NCI-H748 (cell line): ENCODE measurements around the gene SNAPC2.
"Not testable (repeated sequence)": the region's sequence is repeated elsewhere in the genome, so short reads cannot be mapped to it uniquely, and the experiment has no call there.

Source experiments
- DNase-seq: peaks from one replicate; lab custom pipeline; 2025; ENCODE audit not compliant: unreplicated experiment; lab: John Stamatoyannopoulos, UW

SNAPC2 gene

DNA sequence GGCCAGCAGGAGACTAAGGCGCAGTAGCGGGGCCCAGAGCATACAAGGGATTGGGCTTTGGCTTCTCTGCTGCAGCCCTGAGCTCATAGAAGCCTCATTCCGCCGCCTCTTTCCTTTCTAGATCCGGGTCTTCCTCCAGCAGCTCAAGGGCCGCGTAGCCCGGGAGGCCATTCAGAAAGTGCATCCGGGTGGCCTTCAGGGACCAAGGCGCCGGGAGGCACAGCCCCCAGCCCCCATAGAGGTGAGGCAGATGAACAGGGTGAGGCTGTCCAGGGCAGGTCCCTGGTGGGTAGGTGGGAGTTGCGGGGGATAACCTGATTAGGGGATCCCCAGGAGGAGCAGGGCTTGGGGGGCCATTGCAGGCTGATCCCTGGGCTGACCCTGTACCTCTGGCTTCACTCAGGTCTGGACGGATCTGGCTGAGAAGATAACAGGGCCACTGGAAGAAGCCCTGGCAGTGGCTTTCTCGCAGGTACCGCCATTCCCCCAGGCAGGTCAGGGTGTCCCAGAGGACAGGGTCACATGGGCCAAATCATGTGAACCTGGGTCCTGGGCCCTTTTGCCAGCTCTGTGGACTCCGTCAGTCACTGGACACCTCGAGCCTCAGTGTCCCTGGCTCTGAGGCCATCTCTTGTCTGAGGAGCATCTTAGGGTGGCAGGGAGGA lies 1.3 kb downstream of the SNAPC2 start:
- DNase-seq: peak; percentile 35

DNA sequence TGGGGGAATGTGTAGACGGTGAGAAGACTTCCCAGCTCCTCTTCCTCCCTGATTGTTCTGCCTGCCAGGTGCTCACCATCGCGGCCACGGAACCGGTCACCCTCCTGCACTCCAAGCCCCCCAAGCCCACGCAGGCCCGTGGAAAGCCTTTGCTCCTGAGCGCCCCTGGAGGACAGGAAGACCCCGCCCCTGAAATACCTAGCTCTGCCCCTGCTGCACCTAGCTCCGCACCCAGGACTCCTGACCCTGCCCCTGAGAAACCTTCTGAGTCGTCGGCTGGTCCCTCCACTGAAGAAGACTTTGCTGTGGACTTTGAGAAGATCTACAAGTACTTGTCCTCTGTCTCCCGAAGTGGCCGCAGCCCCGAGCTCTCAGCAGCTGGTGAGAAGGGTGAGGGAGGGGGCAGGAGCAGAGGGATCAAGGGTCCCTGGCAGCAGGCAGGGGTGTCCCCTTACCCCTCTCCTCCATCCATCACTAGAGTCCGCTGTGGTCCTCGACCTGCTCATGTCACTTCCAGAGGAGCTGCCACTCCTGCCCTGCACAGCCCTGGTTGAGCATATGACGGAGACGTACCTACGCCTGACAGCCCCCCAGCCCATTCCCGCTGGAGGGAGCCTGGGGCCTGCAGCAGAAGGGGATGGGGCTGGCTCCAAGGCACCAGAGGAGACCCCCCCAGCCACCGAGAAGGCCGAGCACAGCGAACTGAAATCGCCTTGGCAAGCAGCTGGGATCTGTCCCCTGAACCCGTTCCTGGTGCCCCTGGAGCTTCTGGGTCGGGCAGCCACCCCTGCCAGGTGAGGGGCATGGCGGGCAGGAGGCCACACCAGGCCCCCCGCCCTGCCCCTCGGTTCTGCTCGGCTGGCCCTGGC lies 2.1 kb downstream of the SNAPC2 start:
- DNase-seq: no peak

DNA sequence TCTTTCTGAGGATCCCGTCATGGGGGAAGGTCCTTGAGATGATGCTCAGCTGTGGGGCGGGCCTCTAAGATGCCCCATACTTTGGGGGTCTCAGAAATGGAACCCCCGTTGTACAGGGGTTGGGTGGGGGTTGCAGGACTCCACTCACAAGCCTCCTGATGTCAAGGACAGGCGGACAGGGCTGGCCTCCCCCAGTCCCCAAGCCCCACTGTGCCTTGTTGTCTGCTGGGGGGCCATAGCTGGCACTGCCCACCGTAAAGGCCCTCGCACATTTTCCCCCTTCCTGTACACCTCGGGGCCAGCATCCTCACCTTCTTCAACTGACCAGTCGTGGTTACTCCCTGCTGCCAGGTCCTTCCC lies 2.7 kb downstream of the SNAPC2 start:
- no peak for DNase-seq

DNA sequence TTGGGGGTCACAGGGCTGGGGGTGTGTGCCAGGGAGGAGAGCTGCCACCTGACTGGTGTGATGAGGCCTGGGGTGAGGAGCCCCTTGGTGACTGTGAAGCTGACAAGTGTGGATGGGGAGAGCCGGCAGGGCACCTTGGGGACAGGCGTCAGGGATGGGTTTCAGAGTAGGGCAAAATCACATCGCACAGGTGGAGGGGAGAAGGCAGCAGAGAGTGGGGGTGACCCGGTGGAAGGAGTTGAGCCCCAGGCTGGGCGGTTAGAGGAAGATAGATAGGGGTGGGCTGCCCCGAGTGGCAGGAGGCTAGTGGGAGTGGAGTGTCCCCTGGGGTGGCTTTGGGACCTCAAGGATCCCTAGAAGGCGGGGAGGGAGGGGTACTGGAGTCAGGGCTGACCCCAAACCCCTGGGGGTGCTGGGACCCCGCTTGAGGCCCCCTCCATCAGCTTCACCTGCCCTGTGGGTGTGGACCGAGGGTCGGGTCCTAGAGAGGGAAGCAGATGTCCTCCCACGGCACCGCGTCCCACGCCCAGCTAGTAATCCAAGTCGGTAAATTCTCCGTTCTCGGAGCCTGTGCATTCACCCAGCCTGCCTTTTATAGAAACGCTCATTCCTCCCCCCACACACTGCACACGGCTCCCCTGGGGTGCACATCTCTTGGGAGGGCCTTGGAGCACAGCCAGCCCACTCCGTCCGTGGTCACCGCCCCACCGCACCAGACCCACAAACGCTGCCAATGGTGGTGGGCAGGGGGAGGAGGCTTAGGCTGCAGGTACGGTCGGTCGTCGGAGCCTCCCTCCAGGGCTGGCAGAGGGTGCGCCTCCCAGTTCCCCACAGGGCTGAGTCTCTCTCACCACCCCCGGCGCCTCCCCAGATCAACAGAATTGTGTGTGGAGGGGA lies 3.4 kb downstream of the SNAPC2 start:
- no peak for DNase-seq

DNA sequence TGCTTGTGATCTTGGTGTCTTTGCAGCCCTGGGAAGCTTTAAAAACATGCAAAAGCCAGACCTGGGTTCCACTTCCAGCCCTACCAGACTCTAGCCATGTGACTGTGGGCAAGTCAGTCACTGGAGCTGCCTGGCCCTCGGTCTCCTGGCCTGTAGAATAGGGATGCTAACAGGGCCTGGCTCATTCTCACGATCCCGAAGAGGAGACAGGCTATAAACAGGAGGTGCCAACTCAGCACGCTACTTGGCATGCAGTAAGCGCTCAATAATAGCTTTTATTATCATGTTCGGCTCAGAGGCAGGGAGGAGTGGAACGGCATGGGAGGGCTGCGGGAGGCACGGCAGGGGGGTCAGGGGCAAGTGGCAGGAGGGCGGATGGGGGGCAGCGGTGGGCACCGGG lies 4.1 kb downstream of the SNAPC2 start:
- no peak for DNase-seq

DNA sequence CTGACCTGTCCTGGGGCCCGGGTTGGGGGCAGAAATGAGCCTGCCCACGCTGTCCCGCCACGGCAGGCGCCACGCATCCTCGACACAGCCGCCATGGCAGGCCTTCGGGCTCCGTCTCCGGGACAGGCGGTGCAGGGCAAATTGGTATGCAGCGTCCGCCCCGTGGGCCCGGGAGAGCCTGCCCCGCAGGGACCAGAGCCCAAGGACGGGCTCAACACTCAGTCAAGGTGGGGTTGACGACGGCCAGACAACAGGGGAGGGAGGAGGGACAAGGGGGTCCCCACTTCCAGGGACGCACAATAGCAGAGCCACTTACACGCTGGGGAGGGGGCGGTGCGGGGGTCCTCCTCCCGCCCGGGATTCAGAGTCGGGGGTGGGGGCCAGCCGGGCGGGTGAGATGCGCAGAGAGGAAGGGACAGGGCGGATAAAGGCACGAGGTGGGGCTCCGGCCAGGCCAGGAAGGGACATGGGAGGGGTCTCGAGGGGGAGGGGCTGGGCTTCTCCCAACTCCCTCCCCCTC lies 4.6 kb downstream of the SNAPC2 start:
- DNase-seq: no peak

DNA sequence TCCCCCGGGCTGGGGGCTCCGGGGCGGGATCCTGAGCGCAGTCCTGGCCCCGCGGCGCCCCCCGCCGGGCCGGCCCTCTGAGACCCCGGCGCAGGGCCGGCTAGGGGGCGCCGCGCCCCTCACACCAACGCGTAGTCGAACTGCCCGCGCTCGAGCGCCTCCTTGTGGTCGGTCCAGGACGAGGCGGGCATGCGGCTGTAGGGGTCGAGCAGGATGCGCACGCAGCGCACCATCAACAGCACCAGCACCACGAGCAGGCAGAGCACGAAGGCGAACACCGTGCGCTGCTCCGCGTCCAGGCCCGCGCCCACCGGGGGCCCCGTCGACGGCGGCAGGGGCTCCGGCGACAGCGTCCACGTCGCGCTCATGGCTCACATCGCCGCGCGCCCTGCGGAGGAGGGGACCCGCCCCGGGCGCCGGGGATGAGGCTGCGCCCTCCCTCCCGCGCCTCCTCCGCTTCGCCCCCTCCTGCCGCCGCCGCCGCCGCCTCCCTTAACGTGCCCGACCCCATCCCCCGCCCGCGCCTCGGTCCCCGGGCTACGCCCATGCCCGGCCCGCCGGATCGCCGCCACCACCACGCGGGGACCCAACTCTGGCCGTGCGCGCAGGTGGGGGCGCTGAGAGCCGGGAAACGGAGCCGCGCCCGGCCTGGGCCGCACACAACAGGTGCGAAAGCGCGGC lies 5.2 kb downstream of the SNAPC2 start:
- DNase-seq: peak; percentile 77

DNA sequence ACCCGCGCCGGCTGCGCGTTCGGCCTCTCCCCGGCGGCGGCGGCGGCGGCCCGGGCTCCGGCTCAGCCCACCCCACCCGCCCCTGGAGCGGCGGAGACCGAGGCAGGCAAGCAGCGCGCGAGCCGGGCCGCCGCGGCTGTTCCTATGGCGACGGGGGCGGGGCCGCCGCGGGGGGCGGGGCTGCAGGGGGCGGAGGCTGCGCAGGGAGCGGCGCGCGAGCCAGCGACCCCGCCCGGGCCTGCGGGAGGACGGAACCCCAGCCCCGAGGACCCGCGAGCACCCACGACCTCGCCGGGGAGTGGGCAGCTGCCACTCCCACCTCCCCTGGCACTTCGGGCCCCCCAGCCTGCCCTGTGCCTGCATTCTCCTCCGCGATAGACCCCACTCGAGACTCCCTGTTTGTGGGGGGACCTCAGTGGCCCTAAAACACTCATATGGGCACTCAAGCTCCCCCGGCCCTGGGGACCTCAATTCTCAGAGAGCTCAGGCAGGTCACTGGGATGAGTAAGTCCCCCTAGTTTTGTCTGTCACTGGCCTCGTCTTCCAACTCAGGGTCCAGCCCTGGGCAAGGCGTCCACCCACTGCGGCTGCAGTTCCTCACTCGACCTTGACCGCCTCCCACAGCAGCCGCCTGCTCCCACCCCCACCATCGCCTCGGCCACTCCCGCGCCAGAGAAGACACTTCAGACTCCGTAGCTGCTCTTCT lies 6.0 kb downstream of the SNAPC2 start, which contains the start of gene CTXN1:
Gene CTXN1 (minus strand): TSS at position 115 of the 706 bp plus-strand sequence. CDS start 597 bp downstream, outside the sequence.
- DNase-seq: peak; percentile 64

DNA sequence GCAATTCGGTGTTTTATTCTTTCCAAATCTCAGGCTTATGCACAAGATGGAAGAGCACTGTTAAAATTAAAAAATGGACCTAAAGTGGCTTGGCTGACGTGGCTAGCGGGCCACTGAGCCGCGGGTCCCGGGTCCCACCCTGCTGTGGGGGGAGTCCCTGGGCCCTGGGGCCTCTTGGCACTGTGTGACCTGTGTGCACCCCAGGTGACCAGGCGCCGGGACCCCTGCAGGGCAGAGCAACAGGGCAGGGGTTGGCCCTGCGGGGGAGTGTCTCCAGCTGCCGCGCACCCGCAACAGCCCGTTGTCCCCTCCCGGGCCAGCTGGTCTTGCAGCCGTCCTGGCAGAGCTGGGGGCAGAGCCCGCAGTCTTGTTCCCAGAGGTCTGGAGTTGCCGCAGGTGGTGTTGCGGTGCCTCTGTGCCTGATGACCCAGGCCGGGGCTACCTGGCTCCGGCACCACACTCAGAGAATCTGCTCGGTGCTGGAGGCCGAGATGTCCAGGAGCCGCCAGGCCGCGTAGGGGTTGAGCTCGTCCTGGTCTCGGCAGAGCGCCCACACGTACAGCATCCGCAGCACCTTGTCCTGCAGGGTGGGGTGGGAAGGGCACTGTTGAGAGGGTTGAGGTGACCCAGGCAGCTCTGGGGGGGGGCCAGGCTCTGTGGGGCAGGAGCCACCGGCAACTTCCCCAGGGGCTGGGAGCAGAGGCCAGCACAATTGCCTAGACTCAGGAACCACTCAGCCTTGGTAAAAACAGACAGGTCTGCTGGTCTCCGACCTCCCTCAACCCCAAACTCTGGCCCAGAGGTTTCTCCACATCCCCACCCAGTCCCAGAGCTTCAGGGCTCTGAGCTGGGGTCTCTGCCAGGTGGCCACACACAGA lies 6.8 kb downstream of the SNAPC2 start:
- no peak for DNase-seq

DNA sequence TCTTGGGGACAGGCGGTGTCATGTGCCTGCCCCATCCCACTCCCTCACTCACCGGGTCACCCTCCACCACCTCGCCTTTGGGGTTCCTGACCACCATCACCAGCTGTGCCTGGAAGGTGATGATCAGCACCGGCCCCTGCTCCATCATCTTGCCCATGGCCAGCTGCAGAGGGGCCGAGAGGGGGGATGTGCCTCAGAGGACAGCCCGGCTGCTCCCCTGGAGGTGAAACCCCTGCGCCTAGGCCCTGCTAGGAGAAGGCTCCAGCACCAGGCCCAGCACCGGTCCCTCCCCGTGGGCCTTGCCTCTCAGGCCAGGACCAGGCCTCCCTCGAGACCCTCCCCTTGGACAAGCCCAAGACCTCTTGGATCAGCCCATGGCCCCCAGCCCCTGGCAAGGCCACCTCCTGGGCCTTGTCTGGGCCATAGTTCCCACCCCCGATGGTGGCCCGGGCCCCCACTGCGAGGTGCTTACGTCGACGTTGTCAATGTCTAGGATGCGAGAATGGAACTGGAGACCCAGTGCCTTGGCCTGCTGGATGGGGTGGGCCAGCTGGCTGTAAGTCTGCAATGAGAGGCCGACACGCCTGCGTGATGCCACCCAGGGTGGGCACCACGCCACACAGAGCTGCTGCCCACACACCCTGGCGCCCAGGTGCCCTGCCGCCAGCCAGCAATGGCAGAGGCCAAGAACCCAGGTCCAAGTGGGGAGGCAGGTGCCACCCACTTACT lies 7.6 kb downstream of the SNAPC2 start:
- no peak for DNase-seq

DNA sequence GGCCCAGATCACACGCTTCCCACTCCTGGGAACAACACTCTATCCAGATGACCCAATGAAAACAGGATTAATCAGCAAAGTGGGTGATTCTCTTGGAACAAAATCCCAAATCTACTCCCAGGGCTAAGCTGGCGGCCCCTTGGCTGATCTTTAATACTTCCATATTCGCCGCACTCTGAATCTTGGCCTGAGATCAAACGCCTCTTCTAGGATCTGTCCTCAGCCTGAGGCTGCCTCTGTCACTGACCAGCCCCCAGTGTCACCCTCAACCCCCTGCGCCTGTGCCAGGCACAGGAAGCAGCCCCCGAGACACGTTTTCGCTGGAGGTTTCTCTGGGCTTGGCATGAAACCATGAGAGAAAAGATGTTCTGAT lies 8.2 kb downstream of the SNAPC2 start:
- DNase-seq: no peak

DNA sequence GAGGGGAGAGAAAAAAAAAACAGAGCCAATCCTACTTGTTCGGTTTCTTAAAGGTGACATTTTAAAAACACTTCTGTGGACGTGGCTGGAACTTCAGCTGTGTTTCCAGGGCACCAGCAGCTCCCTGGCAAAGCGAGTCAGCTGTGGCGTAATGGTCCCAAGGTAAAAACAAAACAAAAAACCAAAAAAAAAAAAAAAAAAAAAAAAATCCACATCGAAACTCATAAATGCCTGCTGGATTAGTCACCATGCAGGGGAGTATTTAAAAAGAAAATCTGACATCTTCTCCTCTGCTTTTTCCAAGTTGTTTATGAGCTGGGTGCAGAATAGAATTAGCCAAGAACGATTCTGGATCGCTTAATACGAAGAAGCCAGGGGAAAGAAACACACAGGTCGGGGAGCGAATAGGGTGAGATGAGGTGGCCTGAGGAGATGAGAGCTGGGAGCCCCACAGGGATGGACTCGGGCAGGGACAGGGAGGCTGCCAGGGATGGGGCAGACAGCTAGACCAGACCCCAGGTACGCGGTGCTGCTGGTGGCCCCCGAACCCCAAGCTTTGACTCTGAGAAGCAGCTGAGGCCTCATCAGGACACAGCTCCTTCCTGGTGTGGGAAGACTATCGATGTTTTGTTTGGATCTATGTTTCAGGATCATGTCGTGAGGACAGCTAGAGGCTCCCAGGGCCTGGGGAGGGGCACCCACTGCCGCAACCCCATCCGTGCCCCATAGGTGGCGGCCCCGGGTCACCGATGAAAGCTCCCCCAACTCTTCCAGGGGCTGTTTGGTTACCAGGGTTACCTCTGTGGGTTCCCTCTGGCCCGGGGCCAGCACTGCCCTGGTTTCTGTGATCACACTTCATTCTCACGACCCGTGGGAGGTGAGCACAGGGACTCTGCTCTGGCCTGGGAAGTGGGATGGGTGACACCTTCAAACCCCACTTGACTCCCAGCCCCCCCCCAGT lies 8.9 kb downstream of the SNAPC2 start:
- DNase-seq: peak; percentile 22

DNA sequence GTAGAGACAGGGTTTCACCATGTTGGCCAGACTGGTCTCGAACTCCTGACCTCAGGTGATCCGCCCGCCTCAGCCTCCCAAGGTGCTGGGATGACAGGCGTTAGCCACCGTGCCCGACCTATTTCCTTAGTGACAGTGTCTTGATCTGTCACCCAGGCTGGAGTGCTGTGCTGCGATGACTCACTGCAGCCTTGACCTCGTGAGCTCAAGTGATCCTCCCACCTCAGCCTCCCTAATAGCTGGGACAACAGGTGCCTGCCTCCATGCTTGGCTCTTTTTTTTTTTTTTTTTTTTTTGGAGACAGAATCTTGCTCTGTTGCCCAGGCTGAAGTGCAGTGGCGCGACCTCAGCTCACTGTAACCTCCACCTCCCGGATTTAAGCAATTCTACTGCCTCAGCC lies 9.9 kb downstream of the SNAPC2 start:
- DNase-seq: not testable (repeated sequence)

DNA sequence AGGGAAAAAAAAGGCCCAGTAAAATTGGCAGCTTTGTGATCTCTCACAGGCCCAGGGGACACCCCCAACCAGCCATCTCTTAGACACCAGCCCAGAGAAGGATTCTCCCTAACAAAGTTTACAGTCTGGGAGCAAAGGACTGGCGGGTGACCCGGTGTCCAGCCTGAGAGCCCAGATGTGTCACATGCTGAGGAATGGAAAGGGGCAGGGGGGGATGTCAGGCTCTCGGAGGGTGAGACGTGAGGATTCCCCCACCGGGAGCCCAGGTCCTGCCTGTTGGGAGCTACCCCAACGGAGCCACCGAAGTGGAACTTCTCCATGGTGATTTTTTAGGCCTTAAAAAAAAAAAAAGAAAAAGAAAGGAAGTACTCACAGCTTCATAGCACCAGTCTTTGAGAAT lies 10.6 kb downstream of the SNAPC2 start:
- no peak for DNase-seq

DNA sequence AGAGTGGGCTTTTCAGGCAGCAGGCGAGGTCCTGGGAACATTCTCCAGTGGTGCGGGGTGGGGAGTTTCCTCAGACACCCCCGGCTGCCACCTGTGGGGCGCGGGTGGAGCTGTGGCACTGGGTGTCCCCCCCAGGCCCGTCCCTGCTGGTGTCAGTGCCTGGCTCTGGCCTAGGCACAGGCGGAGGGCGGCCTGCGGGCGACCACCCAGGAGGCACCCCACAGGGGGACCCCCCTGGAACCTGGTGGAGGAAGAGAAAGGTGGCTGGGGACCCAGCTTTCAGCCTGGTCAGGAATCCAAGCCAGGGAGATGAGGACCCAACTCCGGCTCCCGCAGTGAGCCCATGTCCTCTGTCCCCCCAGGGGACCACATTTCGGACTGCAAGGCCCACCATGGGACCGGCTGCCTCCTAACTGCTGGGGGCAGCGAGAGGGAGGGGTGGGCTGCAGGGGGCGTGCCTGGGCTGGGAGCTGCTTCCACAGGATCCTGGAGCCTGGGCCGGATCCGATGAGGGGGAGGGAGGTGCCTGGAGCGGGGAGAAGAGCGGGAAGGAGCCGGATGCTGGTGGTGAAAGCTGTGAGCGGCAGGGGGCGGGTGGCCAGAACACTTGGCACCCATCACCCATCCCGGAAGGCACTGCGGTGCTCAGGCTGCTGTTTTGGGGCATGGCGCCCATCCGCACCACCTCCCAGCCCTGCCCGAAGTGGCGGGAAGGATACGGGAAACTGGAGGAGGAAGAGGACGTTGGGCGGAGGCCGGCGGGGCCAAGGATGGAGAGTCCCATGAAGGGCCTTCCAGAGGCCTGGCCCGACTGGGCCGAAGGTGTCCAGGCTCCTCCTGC lies 11.3 kb downstream of the SNAPC2 start:
- DNase-seq: no peak

DNA sequence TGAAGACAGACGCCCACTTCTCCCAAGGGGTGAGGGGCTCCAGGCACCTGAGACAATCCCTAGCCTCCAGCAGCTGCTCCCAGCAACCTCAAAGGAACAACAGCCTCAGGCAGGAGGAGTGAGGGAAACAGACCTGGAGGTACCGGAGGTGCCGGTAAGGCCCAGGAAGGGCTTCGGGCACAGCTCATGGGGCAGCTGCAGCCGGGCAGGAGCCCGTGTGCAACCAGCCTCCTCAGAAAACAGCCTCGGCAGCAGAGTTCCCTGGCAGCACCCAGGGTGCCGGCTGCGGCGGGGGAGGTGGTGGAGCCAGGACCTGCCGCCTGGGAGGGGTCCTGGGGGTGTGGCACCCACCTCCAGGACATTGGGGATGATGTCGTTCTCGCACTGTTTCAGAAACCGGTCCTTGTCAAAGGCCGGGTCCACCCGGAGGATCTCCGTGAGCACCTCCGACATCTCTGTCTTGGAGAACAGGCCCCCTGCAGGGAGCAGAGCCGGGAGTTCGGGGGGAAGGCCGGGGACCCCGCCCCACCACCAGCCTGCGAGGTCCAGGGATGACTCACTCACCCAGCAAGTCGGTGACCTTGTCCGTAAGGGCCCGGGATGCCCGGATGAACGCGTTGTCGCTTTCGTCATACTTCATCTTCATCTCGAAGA lies 12.3 kb downstream of the SNAPC2 start:
- DNase-seq: no peak
